T-helper 2 cell (primary cell): ENCODE measurements around the gene DOCK2.

Source experiments
- DNase-seq, 5 experiments: peaks; one replicate each; pipeline versions ENCODE4 v3.0.0 to v3.0.0-alpha.2; 2012 to 2022

The DOCK2 gene

GRCh38 chr5:169999621-170000020 is 362.5 kb downstream of the DOCK2 start:
- DNase-seq: no peak

GRCh38 chr5:170000155-170000554 is 363.1 kb downstream of the DOCK2 start:
- DNase-seq: no peak

- no peak for DNase-seq
Measured at GRCh38 chr5:170006021-170006420, 368.9 kb downstream of the DOCK2 start.

GRCh38 chr5:170008376-170008775 is 371.3 kb downstream of the DOCK2 start:
- no peak for DNase-seq

GRCh38 chr5:170010595-170010994 is 373.5 kb downstream of the DOCK2 start:
- no peak for DNase-seq

GRCh38 chr5:170011751-170012150 is 374.7 kb downstream of the DOCK2 start:
- no peak for DNase-seq

- DNase-seq: no peak
Measured at GRCh38 chr5:170012622-170013021, 375.5 kb downstream of the DOCK2 start.

GRCh38 chr5:170020423-170020822 is 383.3 kb downstream of the DOCK2 start:
- no peak for DNase-seq

GRCh38 chr5:170021506-170021905 is 384.4 kb downstream of the DOCK2 start:
- DNase-seq: no peak

- DNase-seq: no peak
Measured at GRCh38 chr5:170025853-170026252, 388.8 kb downstream of the DOCK2 start.

- DNase-seq: no peak
Measured at GRCh38 chr5:170028124-170028523, 391.0 kb downstream of the DOCK2 start.

GRCh38 chr5:170034231-170034630 is 397.2 kb downstream of the DOCK2 start:
- DNase-seq: no peak

GRCh38 chr5:170038241-170038640 is 401.2 kb downstream of the DOCK2 start:
- DNase-seq: no peak

- DNase-seq: no peak
Measured at GRCh38 chr5:170039830-170040229, 402.8 kb downstream of the DOCK2 start.

GRCh38 chr5:170046241-170046640 is 409.2 kb downstream of the DOCK2 start:
- no peak for DNase-seq

- DNase-seq: no peak
Measured at GRCh38 chr5:170049713-170050112, 412.6 kb downstream of the DOCK2 start.

GRCh38 chr5:170053896-170054295 is 416.8 kb downstream of the DOCK2 start:
- no peak for DNase-seq

GRCh38 chr5:170055606-170056005 is 418.5 kb downstream of the DOCK2 start:
- no peak for DNase-seq

- DNase-seq: no peak
Measured at GRCh38 chr5:170056561-170057267, 419.6 kb downstream of the DOCK2 start.

GRCh38 chr5:170057311-170057710 is 420.2 kb downstream of the DOCK2 start:
- no peak for DNase-seq

- no peak for DNase-seq
Measured at GRCh38 chr5:170059221-170059620, 422.1 kb downstream of the DOCK2 start.

- no peak for DNase-seq
Measured at GRCh38 chr5:170067152-170067551, 430.1 kb downstream of the DOCK2 start.

GRCh38 chr5:170067574-170068170 is 430.6 kb downstream of the DOCK2 start:
- DNase-seq: no peak

- no peak for DNase-seq
Measured at GRCh38 chr5:170069512-170069911, 432.4 kb downstream of the DOCK2 start.
